HG03139 (cell line): ENCODE data around the gene RBM6.
"Not testable (repeated sequence)": the region's sequence is repeated elsewhere in the genome, so short reads cannot be mapped to it uniquely, and the experiment has no call there.

Source experiments
- ATAC-seq: cut with Tn5 transposase; IDR thresholded peaks from one replicate; pipeline ENCODE4 v1.9.1; 2021; ENCODE audit not compliant: unreplicated experiment

RBM6 gene

DNA sequence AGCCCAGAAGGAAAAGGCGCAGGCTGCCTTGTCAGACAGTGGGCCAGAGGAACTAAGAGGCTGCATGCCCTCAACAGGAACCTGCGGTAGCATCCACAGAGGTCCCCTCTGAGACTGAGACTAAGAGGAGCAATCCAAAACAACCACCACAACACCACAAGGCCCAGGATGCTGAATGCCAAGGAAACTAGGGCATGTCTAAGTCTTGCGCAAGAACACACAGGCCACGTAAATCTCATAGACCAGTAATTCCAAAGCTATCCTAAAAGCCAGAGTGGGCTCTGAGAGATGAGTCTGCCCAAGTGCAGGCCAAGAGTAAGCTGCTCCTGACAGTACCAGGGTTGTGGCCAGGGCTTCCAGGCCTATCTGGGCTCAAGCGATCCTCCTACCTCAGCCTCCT, 23.3 kb upstream of the RBM6 start:
- ATAC-seq, result no peak

GRCh38 chr3:49917806-49918590, 22.0 kb upstream of the RBM6 start:
- not testable (repeated sequence) for ATAC-seq

GRCh38 chr3:49924683-49925082, 15.3 kb upstream of the RBM6 start:
- no peak for ATAC-seq

GRCh38 chr3:49925485-49925884, 14.5 kb upstream of the RBM6 start:
- ATAC-seq, result no peak

GRCh38 chr3:49926117-49926728, 13.7 kb upstream of the RBM6 start:
- no peak for ATAC-seq

DNA sequence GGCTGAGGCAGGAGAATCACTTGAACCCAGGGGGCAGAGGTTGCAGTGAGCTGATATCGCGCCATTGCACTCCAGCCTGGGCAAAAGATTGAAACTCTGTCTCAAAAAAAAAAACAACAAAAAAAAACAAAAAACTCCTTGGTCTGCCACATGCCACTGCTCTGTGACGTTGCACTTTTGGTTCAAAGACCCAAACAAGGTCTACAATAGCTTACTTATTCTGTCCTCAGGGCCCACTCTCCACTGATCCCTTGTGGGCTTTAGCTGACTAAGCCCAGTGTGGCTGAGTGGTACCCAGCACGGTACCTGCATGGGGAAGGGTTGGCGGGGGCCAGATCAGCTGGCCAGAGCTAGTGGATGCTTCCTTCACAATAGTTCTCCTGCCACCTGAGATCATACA, 12.2 kb upstream of the RBM6 start:
- ATAC-seq, result no peak

DNA sequence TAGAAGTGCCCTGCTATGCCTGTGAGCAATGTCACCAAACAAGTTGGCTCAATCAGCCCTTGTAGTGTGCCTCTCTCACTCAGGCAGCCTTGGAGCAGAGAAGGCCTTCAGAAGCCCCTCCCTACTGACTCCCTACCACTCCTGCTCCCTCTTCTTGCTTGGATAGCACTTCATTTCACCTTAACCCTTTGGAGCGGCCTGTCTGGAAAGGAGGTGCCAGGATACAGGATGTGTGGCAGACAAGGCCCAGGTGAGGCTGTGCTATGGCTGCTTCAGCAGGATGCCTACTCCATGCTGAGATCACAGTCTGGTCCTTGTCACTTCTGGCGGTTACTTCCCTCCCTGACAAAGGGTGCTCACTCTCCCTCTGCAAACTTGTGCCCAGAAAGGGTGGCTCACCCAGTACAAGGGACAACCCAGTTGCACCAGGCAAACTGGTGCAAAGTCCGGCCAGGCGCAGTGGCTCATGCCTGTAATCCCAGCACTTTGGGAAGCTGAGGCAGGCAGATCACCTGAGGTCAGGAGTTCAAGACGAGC, 11.4 kb upstream of the RBM6 start:
- ATAC-seq, result no peak

- peak; percentile 89 for ATAC-seq
These were observed 10.4 kb upstream of the RBM6 start, which contains the start of gene MON1A for GRCh38 chr3:49929291-49930167. TSS of gene MON1A (minus strand) at chr3:49929811. CDS start at chr3:49913346, 16,465 bp downstream.

- no peak for ATAC-seq
These were observed 9.7 kb upstream of the RBM6 start for GRCh38 chr3:49930168-49930690.

- no peak for ATAC-seq
These were observed 9.0 kb upstream of the RBM6 start for GRCh38 chr3:49930922-49931321.

GRCh38 chr3:49932281-49932680, 7.7 kb upstream of the RBM6 start:
- ATAC-seq, result not testable (repeated sequence)

DNA sequence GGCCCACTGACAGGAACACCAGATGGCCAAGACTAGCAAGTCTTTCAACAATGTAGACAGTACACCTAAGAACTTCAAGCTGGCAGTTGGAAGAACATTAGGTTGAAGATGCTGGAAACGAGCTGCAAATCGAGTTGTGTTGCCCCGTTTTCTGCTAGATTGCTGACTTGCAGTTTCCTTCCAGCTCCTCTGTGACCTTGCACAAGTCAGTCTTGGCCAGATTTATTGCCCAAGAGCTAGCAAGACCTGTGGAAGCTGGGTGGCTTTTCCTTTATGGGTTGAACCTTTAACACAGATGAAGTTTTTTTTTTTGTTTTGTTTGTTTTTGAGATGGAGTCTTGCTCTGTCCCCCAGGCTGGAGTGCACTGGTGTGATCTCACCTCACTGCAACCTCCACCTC, 2.9 kb upstream of the RBM6 start:
- ATAC-seq, result no peak

GRCh38 chr3:49940667-49941249, 808 bp downstream of the RBM6 start:
- no peak for ATAC-seq

GRCh38 chr3:49942651-49943050, 2.7 kb downstream of the RBM6 start:
- ATAC-seq, result no peak

DNA sequence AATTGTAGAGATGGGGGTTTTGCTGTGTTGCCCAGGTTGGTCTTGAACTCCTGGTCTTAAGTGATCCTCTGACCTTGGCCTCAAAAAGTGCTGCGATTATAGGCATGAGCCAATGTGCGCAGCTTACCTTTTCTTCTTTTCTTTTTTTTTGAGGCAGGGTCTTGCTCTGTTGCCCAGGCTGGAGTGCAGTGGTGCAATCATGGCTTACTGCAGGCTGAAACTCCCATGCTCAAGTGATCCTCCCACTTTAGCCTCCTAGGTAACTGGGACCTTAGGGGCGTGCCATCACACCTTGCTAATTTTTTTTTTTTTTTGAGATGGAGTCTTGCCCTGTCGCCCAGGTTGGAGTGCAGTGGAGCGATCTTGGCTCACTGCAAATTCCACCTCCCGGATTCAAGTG, 13.0 kb downstream of the RBM6 start:
- no peak for ATAC-seq

DNA sequence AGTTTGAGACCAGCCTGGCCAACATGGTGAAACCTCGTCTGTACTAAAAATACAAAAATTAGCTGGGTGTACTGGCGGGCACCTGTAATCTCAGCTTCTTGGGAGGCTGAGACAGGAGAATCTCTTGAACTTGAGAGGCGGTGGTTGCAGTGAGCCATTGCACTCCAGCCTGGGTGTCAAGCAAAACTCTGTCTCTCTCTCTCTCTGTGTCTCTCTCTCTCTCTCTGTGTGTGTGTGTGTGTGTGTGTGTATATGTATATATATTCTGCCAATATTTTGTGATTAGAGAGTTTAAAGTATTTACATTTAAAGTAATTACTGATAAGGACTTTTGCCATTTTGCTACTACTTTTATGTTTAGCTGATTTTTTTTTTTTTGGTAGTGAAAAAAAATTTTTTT, 15.7 kb downstream of the RBM6 start:
- ATAC-seq, result no peak

DNA sequence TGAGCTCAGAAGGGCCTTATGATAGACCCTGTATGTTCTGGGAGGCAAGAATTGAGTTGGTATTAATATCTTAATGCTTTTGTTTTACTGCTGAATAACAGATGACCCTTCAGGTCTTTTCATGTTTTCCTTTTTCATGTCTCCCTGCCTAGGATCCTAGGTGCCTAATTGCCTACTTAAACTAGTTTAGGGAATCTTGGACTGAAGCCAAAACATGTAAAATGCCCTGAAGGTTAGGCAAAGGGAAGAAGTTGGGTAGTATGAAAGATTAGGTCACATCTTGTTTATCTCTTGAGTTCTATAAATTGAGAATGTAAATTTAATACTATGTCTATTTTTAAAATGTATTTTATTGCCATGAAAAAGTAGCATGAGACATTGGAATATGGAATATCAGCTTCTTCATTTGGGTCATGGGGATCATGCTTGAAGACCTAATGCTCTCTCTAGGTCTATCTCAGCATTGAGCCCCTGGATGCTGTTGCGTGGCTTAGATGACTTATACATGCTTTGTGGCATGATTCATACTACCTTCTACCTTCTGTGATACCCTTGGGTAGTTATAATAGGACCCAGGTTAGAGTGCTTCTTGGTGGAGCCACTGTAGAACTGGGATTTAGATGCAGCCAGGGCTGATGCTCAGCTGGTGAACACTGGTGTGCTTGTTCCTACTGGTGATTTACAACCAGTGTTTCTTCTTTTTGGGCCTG, 26.4 kb downstream of the RBM6 start:
- ATAC-seq, result no peak

- ATAC-seq, result no peak
These were observed 27.3 kb downstream of the RBM6 start for GRCh38 chr3:49967291-49967690.

GRCh38 chr3:49968346-49968745, 28.4 kb downstream of the RBM6 start:
- no peak for ATAC-seq

- ATAC-seq, result no peak
These were observed 32.7 kb downstream of the RBM6 start for GRCh38 chr3:49972656-49973055.
